Mesenteric fat pad (tissue), 1 donor: ENCODE results near the gene ANKS1B. TPM values are rescaled to one million over a fixed set of nuclear protein-coding genes. Genes with fewer than 3 reads are reported as not detected.

Experiments used
- DNase-seq: peaks from one replicate; pipeline ENCODE4 v3.0.0-alpha.2; 2020; ENCODE audit warnings: low spot score
- total RNA-seq: library from RNA; stranded (reverse); fragmentation: NEBNext Ultra II Directional; extraction: Animal tissue kit (Norgen Biotek cat#: 25700); gene quantifications from one replicate; pipeline ENCODE4 v1.2.1, GENCODE V29; 2021
- donor health status: DM: yes; HTN: yes; CAD: no.

Gene ANKS1B
- total RNA-seq, 1 donor from 2014 or later = 5.3 TPM

GRCh38 chr12:98698603-98699463 lies 1285.9 kb downstream of the ANKS1B start:
- no peak for DNase-seq

DNA sequence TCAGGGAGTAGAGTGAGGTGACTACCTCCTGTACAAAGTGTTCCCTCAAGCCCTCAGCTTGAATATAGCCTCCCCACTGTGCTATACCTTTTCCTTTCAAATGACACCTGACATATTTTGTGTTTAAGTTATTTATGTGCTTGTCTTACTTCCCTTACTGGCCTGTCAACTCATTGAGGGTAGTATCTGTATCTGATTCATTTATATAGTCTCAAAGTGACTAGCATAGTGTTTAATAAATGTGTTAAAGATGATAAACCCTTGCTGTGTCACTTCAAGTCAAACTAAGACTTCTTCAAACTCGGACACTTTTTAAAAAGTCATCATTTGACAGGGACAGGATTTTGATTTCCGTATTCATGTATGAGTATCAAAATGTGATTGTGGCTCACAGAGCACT lies 1287.5 kb downstream of the ANKS1B start:
- no peak for DNase-seq

DNA sequence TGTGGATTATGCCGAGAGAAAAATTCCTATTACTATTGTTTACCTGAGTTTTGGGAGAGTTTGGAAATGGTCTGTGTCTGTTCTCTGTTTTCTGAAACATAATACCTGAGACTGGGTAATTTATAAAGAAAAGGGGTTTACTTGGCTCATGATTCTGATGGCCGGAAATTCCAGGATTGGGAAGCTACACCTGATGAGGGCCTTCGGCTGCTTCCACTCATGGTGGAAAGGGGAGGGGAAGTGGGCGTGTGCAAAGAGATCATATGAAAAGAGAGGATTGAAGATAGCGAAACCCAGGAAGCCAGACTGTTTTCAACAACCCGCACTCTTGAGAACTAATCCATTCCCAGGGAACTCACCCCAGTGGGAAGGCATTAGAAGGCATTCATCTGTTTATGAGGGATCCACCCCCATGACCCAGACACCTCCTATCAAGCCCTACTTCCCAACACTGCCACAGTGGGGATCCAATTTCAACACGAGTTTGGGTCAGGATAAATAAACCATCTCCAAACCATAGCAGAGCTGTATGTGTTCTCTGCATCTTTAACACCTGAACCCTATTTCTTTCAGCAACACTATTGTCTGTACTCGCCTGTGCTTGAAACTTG lies 1288.6 kb downstream of the ANKS1B start:
- DNase-seq = no peak

GRCh38 chr12:98691351-98691750 lies 1293.4 kb downstream of the ANKS1B start:
- DNase-seq = no peak

DNA sequence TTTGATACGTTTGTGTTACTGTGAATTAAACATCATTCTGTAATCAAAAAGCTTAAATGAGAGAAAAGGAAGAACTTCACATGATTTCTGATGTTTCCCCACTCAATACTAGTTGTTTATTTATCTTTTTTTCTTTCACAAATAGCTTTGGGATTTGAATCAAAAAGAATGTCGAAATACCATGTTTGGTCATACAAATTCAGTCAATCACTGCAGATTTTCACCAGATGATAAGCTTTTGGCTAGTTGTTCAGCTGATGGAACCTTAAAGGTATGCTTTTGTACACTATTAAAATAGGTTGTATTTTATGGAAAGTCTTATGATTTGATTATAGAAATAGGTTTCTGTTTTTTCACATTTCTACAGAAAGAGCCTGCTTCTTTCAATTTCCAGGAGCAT lies 1298.1 kb downstream of the ANKS1B start:
- DNase-seq = no peak

Other genes starting within 250 kb of the ANKS1B start
- gene BLTP3B, start 157.9 kb upstream of the ANKS1B start, total RNA-seq = 41.1 TPM
- gene ACTR6, start 215.9 kb upstream of the ANKS1B start, total RNA-seq = 17.7 TPM